ENCODE results near the gene TINCR. TPM values are rescaled to one million over a fixed set of nuclear protein-coding genes. Genes with fewer than 3 reads are reported as not detected.

TINCR gene
- total and polyA plus RNA-seq, 10 donors, result 0.05 to 0.73 (median 0.26) TPM; not detected in 2

- Histone ChIP-seq H3K9me3 (peaks cover 0 to 13% (median 0%) of the 10 kb centered on the region in 8 donors), H3K27me3 (replicated peaks in 1 of 7) (peaks cover 0 to 19% (median 9%) of the 10 kb centered on the region in 7 donors), H3K27ac (no peak overlapping the region), H3K4me1 (peaks cover 0 to 4% (median 0%) of the 10 kb centered on the region in 6 donors), H3K36me3 (no peaks in the 10 kb centered on the region), H3K4me3 (no peak overlapping the region)
- intact Hi-C loops (cut with DNase I; ENCODE audit: low total_unique reads), result no loop called here
- DNase-seq, result no peak
- WGBS, 5 donors, result 78 to 88% (median 83%) methylated on average over 14 of the region's 14 CpGs
- TF ChIP-seq POLR2AphosphoS5 (IDR thresholded peaks at IDR 0.05) (no peak), CTCF (IDR thresholded peaks at IDR 0.05 in 8 of 11, conservative IDR thresholded peaks at IDR 0.05 in 3 of 11) (no peak), POLR2A (IDR thresholded peaks at IDR 0.05) (no peak)
Observed at GRCh38 chr19:5572556-5573286, 5.0 kb upstream of the TINCR start.

- Histone ChIP-seq H3K27ac (no peak overlapping the region), H3K4me1 (peaks cover 0 to 5% (median 0%) of the 10 kb centered on the region in 6 donors), H3K9me3 (peaks cover 0 to 13% (median 0%) of the 10 kb centered on the region in 8 donors), H3K36me3 (no peaks in the 10 kb centered on the region), H3K4me3 (no peak overlapping the region), H3K27me3 (replicated peaks in 1 of 7) (peaks cover 0 to 28% (median 16%) of the 10 kb centered on the region in 7 donors)
- TF ChIP-seq CTCF (IDR thresholded peaks at IDR 0.05 in 8 of 11, conservative IDR thresholded peaks at IDR 0.05 in 3 of 11) (no peak), POLR2A (IDR thresholded peaks at IDR 0.05) (no peak), POLR2AphosphoS5 (IDR thresholded peaks at IDR 0.05) (no peak)
- DNase-seq, result no peak
- WGBS, 5 donors, result 93 to 100% (median 96%) methylated on average over 3 of the region's 3 CpGs
- intact Hi-C loops (cut with DNase I; ENCODE audit: low total_unique reads), result no loop called here
Observed at GRCh38 chr19:5571777-5572176, 4.0 kb upstream of the TINCR start.

GRCh38 chr19:5567970-5568407, 236 bp upstream of the TINCR start:
- 21 to 57% (median 28%) methylated on average over 7 to 40 of the region's 40 CpGs for WGBS, 5 donors
- no peak for DNase-seq
- TF ChIP-seq POLR2A (IDR thresholded peaks at IDR 0.05) (no peak), CTCF (IDR thresholded peaks at IDR 0.05 in 8 of 11, conservative IDR thresholded peaks at IDR 0.05 in 3 of 11) (no peak), POLR2AphosphoS5 (IDR thresholded peaks at IDR 0.05) (no peak)
- peaks cover 0 to 9% (median 0%) of the 10 kb centered on the region in 8 donors for H3K9me3 ChIP-seq
- intact Hi-C loops (cut with DNase I; ENCODE audit: low total_unique reads), result no loop called here
- H3K4me1 ChIP-seq, result peaks cover 0 to 5% (median 0%) of the 10 kb centered on the region in 6 donors
- peak overlapping the region in 1 of 8 donors; percentile 19 for H3K4me3 ChIP-seq
- no peaks in the 10 kb centered on the region for H3K36me3 ChIP-seq
- peaks cover 0 to 66% (median 20%) of the 10 kb centered on the region in 7 donors for H3K27me3 ChIP-seq (replicated peaks in 1 of 7)
- no peak overlapping the region for H3K27ac ChIP-seq

GRCh38 chr19:5564930-5565329, 2.8 kb downstream of the TINCR start:
- intact Hi-C loops (cut with DNase I; ENCODE audit: low total_unique reads), result no loop called here
- 67 to 74% (median 72%) methylated on average over 7 of the region's 7 CpGs for WGBS, 5 donors
- no peaks in the 10 kb centered on the region for H3K36me3 ChIP-seq
- no peak overlapping the region for H3K4me3 ChIP-seq
- no peak overlapping the region for H3K27ac ChIP-seq
- TF ChIP-seq POLR2A (IDR thresholded peaks at IDR 0.05) (no peak), CTCF (IDR thresholded peaks at IDR 0.05 in 8 of 11, conservative IDR thresholded peaks at IDR 0.05 in 3 of 11) (no peak), POLR2AphosphoS5 (IDR thresholded peaks at IDR 0.05) (no peak)
- peaks cover 0 to 20% (median 14%) of the 10 kb centered on the region in 8 donors for H3K9me3 ChIP-seq
- peaks cover 0 to 5% (median 0%) of the 10 kb centered on the region in 6 donors for H3K4me1 ChIP-seq
- DNase-seq, result no peak
- H3K27me3 ChIP-seq (replicated peaks in 1 of 7), result peaks cover 0 to 97% (median 23%) of the 10 kb centered on the region in 7 donors
